Endometrial microvascular endothelial cells (primary cell): ENCODE results near the gene RBPJL. TPM values are rescaled to one million over a fixed set of nuclear protein-coding genes. Genes with fewer than 3 reads are reported as not detected.

Experiments used
- in situ Hi-C: cut with HindIII; loops from 2 replicates; pipeline ENCODE4 v1.10.0; 2017; ENCODE audit warnings: low sequenced_read_pairs, low pct_unique_long_range_greater_than_20kb; ENCODE audit errors: inconsistent ontology term
- total RNA-seq: library from RNA; depleted of rRNA; stranded (reverse); fragments of >200 nt; gene quantifications from one replicate; pipeline ENCODE4 v1.2.3, GENCODE V29; 2015; ENCODE audit errors: inconsistent ontology term

RBPJL gene
- total RNA-seq, 1 donor from 2014 or later = not detected

GRCh38 chr20:45291526-45291925 lies 15.1 kb upstream of the RBPJL start:
- in situ Hi-C loops = loop anchor here (25.0 kb wide), 1 partner anchor 204 kb away; no protein-coding TSS in a partner anchor

- in situ Hi-C loops = loop anchor here (25.0 kb wide), 1 partner anchor 205 kb away; no protein-coding TSS in a partner anchor
Observed at GRCh38 chr20:45292343-45292742, 14.3 kb upstream of the RBPJL start.

GRCh38 chr20:45293041-45294002 lies 13.3 kb upstream of the RBPJL start:
- in situ Hi-C loops = loop anchor here (25.0 kb wide), 1 partner anchor 206 kb away; no protein-coding TSS in a partner anchor

GRCh38 chr20:45294003-45294368 lies 12.7 kb upstream of the RBPJL start:
- in situ Hi-C loops = loop anchor here (25.0 kb wide), 1 partner anchor 207 kb away; no protein-coding TSS in a partner anchor

GRCh38 chr20:45294659-45295058 lies 12.0 kb upstream of the RBPJL start:
- in situ Hi-C loops = loop anchor here (25.0 kb wide), 1 partner anchor 207 kb away; no protein-coding TSS in a partner anchor

- in situ Hi-C loops = loop anchor here (25.0 kb wide), 1 partner anchor 211 kb away; no protein-coding TSS in a partner anchor
Observed at GRCh38 chr20:45297786-45298497, 8.7 kb upstream of the RBPJL start.

GRCh38 chr20:45299786-45300185 lies 6.9 kb upstream of the RBPJL start:
- in situ Hi-C loops = loop anchor here (25.0 kb wide), 1 partner anchor 212 kb away; no protein-coding TSS in a partner anchor

- in situ Hi-C loops = no loop called here
Observed at GRCh38 chr20:45300961-45301360, 5.7 kb upstream of the RBPJL start.

- in situ Hi-C loops = no loop called here
Observed at GRCh38 chr20:45301824-45302271, 4.8 kb upstream of the RBPJL start.

- in situ Hi-C loops = no loop called here
Observed at GRCh38 chr20:45303586-45304463, 2.8 kb upstream of the RBPJL start.

- in situ Hi-C loops = no loop called here
Observed at GRCh38 chr20:45304464-45304999, 2.1 kb upstream of the RBPJL start.

GRCh38 chr20:45305262-45305661 lies 1.4 kb upstream of the RBPJL start:
- in situ Hi-C loops = no loop called here

- in situ Hi-C loops = no loop called here
Observed at GRCh38 chr20:45307076-45307640, 518 bp downstream of the RBPJL start.

- in situ Hi-C loops = no loop called here
Observed at GRCh38 chr20:45308117-45308778, 1.6 kb downstream of the RBPJL start, which contains the start of gene MATN4. TSS of gene MATN4 (minus strand) at chr20:45308299. CDS start at chr20:45305582, 2,717 bp downstream.

GRCh38 chr20:45309075-45309474 lies 2.4 kb downstream of the RBPJL start:
- in situ Hi-C loops = no loop called here

GRCh38 chr20:45311589-45312211 lies 5.1 kb downstream of the RBPJL start:
- in situ Hi-C loops = loop anchor here (10.0 kb wide), 1 partner anchor 463 kb away; no protein-coding TSS in a partner anchor

- in situ Hi-C loops = loop anchor here (10.0 kb wide), 1 partner anchor 463 kb away; no protein-coding TSS in a partner anchor
Observed at GRCh38 chr20:45312241-45312640, 5.6 kb downstream of the RBPJL start.
